Activated T-cell treated with anti-CD3 and anti-CD28 coated beads, Interleukin-2, amount 50 U/mL, for 48 hours (primary cell): ENCODE measurements around the gene SLC8A1.

Source experiments
- DNase-seq, 2 experiments: peaks; one replicate each; pipeline ENCODE4 v3.0.0-alpha.2; 2020

The SLC8A1 gene

DNA sequence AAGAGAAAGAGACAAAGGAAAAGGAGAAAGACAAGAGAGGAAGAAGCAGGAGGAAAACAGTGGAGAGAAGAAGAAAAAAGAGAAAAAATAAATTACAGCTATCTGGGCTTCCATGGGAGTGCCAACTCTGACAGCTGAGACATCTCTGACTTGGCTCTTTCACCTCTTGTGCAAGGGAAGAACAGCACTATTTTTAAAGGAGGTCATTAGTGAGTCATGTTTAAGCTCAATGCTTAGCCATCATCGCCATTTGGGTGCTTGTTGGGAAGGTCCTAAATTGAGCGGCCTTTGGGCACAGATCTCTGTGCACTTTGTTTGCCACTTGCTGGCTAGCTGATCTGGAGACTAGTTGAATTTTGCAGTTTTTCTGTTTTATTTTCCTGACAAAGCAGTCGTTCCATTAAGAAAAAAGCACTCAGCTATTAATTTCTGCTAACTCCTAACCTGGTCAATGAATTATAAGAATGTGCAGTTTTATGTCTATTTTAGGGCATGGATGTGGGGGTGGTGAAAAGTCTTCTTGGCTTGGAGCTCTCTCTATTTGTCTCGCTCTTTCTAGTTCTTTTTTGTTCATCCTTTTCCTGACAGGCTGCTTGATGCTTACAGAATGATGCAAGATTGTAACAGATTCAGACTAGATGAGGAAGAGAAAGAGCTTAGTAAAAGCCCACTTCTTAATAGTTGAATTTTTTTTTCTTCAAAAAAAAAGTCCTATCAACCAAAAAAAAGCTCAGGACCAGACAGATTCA is 231.5 kb downstream of the SLC8A1 start:
- no peak for DNase-seq

DNA sequence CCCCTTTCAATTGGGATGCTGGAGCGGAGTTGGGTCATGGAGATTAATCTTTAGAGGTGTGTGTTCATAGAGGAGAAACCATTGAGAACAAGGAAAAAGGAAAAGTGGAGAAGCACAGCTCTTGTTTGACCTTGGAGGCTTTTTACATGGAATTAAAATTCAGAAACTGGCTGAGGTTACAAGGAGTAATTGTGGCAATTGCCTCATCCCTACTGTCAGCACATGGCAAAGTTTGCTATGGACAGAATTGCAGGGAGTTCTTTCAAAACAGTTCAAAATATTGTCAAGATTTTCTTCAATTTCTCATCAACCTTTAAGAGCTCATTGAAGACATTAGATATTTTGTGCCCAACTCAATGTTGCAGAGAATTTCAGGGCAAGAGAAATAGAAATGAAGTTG is 232.7 kb downstream of the SLC8A1 start:
- DNase-seq = no peak

- no peak for DNase-seq
These were observed 233.2 kb downstream of the SLC8A1 start for GRCh38 chr2:40218679-40219078.

- no peak for DNase-seq
These were observed 238.3 kb downstream of the SLC8A1 start for GRCh38 chr2:40213619-40214018.

DNA sequence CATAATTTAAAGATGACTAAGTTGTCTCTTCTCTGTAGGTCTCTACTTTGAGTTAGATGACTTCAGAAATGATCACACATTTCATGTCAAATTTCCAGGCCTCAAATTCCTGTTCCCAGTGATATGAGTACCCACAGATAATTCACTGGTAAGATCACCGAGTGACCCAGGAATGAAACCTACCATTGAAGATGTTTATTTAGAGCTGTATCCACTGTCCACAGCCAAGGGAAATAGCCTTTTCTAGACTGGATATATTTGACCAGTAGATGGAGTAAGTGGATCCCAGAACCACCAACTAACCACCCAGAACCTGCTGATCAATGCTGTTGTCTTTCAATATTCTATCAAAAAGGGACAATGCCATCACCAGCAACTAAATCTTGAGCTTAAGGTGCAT is 238.8 kb downstream of the SLC8A1 start:
- DNase-seq = no peak

GRCh38 chr2:40210968-40211353 is 240.9 kb downstream of the SLC8A1 start:
- no peak for DNase-seq

DNA sequence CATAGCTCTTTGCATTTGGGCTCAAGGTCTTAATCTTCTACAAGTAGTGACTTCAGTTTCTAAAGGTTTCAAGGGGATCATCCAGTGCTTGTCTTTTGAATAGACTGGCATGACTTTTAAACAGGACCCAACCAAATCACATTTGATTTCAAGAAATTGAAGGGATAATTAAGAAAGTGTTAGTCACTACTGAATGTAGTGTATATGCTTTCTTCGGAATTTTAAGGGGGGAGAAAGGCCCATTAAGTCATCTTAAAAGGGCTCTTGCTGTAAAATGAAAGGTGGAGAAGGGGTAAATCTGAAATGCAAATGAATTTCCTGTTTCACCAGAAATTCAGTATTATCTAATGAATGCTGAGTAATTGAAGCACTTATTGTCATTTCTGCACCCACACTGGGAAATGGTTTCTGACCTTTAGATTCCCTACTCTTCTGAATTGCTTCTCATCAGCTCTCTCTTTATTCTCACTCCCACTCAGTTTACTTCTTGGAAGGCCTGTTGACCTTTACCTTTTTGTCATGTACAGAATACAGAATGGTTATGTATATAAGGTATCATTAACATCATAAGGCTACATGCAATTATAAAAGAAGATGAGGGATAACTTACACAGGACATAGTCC is 241.4 kb downstream of the SLC8A1 start:
- DNase-seq = no peak

- DNase-seq = no peak
These were observed 242.1 kb downstream of the SLC8A1 start for GRCh38 chr2:40209761-40210160.

DNA sequence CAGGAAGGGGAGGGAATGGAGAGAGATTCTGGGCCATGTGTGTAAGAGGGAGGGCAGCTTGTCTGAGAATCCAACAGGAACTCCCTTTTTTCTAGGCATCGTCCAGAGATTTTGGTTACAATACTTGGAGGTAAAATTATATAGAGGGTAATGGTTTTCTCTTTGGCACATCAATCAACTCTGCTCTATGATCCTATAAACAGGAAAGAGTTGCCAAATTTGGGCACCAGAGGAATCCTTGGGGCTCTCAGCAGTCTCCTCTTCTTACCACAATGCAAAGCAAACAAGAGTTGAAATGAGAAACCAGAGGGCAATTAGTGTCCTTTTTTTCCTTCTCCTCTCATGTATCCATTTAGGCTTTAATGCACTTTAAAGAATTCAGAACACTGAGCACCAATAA is 243.4 kb downstream of the SLC8A1 start:
- DNase-seq = no peak

- DNase-seq = no peak
These were observed 247.6 kb downstream of the SLC8A1 start for GRCh38 chr2:40204268-40204667.

DNA sequence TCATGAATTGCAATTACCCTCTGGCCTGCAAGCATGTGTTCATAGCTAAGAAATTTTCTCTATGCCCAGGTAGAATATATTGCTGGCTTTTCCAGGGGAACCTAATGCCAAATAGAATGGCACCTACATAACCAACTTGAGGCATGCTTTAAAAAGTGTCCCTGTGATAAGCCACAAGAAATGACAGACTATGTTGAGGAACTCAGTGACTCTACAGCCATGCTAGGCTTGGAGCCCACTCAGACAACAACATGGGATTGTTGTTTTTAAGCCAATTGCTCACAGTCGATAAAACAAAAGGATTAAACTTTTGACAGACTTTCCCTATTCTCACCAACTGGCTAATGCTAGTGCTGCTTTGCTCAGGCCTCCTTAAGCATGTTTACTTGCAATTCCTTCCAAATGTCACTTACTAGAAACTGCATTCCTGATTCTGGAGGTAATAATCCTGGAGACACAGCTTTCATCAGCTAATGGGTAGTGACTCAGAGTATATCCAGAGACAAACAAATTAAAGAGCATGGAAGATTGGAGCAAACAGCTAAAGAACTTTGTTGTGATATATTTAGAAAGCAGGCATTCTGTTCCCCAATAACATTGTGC is 249.0 kb downstream of the SLC8A1 start:
- DNase-seq = no peak

DNA sequence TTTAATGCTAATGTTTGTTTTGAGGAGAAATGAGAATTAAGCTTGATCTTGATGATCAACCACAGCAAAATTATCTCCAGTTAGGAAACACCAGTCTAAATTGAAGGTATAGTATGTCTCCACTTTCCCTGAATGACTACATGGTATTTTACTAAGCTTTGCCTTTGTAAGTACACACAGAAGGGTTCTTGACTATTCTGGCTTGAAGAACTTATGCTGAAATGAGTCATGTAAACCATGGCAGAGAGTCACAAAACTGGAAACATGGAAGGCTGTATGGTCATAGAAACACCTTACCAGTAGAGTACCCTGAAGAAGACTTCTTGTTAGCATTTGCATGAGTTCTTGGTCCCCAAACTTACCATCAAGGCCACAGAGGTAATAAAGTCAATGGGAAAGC is 250.5 kb downstream of the SLC8A1 start:
- no peak for DNase-seq

- DNase-seq = no peak
These were observed 251.4 kb downstream of the SLC8A1 start for GRCh38 chr2:40200366-40200915.

DNA sequence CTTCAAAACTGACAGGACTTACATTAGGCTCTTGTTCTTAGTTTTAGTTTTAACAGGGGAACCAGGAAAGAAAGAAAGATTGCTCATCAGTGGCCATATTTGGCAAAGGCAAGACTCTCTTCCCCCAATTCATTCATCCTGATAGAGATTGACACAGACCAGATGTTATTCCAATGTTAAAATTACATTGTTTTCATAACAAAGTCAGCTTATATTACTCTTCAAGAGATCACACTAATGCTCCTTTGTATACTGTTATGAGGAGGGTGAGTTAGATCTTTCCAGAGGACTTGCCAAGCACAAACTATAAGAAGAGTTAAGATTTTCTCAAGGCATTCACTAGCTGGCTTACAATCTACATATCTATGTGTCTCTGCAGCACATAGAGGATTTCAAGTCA is 252.1 kb downstream of the SLC8A1 start:
- no peak for DNase-seq

DNA sequence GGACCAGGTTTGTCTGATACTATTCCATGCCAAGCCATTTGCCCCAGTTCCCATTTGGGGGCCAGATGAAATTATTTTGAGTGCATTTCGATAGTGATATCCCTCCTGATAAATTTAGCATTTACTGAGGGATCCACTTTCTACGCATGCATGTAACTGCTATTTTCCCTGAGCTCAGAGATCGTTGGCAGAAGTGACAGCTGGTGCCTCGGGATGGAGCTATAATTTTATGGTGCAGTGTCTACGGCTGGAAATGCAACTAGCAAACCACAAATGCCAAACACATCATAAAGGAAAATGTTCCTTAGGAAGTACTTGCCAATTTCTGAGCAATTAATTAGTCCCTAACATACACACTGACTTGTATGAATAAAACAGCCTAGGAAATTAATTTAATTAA is 254.8 kb downstream of the SLC8A1 start:
- DNase-seq = no peak

GRCh38 chr2:40193670-40194026 is 258.2 kb downstream of the SLC8A1 start:
- no peak for DNase-seq

DNA sequence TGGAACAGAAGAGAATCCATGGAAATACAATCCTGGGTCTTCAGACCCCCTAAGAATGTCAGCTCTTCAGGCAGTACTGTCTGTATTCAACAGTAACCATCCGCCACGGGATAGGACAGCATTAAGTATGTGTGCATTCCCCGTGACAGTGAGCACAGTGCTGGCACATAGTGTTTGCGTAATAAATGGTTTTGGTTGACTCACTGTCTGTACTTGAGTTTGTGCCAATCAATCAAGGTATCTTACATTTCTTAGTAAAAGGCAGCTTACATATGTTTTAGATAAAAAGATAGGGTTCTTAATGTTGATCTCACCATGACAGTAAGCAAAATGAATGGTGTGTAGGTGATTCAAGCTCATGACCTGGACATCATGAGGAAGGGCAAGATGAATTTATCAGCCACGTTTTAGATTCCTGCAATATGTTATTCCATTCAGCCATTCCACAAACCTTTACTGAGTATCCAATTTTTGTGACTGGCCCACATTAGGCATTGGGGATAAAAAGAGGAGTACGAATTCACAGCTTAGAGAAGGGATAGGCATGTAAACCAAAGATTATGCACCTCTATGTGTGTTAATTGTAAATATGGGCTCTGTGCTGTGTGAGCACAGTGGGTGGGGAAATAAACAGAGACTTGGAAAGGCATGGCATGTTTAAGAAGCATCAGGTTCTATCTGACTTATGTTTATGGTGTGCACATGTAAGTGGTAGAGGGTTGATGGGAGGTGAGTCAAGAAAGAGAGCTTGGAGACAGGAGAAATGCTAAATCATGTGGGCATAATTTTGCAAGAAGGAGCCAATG is 258.8 kb downstream of the SLC8A1 start:
- DNase-seq = no peak

DNA sequence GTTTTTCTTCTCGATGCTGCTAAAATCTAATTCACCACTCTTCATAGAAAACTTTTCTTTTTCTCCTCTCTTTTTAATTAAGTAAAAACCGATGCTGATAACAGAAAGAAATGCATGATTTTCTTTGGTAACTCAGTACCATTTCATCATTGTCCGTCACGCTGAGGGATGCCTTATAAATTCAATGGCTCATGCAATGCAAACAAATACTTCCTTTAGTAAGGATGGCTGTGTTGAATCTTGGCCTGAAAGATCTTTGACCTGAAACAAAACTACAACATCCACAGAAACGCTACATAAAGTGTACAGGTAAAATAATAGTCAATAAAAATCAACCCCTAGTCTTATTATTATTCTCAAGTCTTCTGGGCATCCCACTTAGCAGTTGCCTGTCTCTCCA is 261.4 kb downstream of the SLC8A1 start:
- no peak for DNase-seq

- no peak for DNase-seq
These were observed 262.0 kb downstream of the SLC8A1 start for GRCh38 chr2:40189881-40190280.

DNA sequence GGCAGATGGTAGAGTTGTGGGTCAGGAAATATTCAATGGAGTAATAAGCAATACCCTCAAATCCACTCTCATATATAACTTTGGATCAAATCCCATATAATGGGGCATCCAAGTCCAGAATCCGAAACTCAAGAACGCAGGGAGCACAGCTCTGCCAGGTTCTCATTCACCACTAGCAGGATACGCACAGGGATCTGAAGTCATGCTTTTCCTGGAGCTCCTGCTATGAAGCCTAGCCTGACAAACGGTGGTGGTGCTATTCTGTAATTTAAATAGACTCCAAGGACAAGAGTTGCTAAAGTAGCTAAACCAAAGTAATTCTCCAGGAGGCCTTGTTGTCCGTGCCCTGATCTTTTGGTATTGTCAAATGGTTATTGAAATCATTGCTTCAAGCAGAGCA is 264.8 kb downstream of the SLC8A1 start:
- DNase-seq = no peak

DNA sequence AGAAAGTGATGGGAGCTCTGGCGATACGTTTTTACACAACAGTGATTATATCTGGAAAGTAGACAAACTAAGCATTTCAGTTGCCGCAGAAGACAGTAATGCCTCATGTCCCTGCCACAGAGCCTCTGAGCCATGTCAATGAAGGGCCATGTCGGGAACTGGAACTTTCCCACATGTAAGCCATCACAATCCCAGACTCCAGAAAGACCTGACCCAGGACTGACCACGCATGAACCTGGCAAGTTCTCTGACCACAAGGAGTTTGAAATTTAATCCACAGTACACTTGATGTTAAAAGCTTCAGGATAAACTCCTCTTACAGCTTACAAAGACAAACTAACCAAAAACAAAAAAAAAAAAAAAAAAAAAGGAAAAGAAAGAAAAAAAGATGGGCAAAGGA is 267.3 kb downstream of the SLC8A1 start:
- DNase-seq = no peak

GRCh38 chr2:40181855-40182254 is 270.0 kb downstream of the SLC8A1 start:
- no peak for DNase-seq

- no peak for DNase-seq
These were observed 272.1 kb downstream of the SLC8A1 start for GRCh38 chr2:40179801-40180200.
